Astrocyte of the spinal cord (primary cell): Measurements from ENCODE around the gene FYN.

Experiments used
- DNase-seq: peaks from one replicate; pipeline ENCODE4 v3.0.0; 2011; ENCODE audit warnings: low read depth, low spot score
- H3K4me3 ChIP-seq: 2 replicates; pipeline ENCODE4 v1.5.1; 2011; ENCODE audit warnings: low read depth, mild to moderate bottlenecking, low read length, moderate library complexity
- in situ Hi-C: cut with HindIII; loops from 2 replicates; pipeline ENCODE4 v1.10.0; 2017; ENCODE audit warnings: low sequenced_read_pairs
- TF ChIP-seq, protein P1 (sequence below): IDR thresholded peaks from 2 replicates; pipeline ENCODE4 v1.5.1; 2012; ENCODE audit warnings: low read depth, mild to moderate bottlenecking, low read length, inconsistent platforms

Gene FYN

DNA sequence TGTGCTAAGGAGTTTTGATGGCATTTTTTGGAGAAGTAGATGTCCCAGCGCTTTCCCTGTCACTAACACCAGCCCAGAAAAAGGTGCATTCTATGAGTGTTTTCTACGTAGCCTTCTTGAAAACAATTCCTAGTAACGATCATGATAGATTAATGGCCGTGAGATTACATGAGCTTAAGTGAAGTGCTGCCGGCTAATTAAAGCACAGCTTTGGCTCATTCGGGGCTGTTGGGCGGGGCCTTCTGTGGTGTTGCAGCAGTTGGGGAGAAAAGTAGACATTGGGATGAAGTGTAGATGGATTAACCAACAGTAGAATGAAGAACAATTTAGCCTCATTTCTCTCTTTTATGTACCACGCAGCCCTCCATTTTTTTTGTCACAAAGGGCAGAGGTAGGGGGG lies 246.8 kb downstream of the FYN start:
- no peak overlapping the region for H3K4me3 ChIP-seq
- TF ChIP-seq, protein P1, sequence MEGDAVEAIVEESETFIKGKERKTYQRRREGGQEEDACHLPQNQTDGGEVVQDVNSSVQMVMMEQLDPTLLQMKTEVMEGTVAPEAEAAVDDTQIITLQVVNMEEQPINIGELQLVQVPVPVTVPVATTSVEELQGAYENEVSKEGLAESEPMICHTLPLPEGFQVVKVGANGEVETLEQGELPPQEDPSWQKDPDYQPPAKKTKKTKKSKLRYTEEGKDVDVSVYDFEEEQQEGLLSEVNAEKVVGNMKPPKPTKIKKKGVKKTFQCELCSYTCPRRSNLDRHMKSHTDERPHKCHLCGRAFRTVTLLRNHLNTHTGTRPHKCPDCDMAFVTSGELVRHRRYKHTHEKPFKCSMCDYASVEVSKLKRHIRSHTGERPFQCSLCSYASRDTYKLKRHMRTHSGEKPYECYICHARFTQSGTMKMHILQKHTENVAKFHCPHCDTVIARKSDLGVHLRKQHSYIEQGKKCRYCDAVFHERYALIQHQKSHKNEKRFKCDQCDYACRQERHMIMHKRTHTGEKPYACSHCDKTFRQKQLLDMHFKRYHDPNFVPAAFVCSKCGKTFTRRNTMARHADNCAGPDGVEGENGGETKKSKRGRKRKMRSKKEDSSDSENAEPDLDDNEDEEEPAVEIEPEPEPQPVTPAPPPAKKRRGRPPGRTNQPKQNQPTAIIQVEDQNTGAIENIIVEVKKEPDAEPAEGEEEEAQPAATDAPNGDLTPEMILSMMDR, result no peak
- DNase-seq, result no peak
- in situ Hi-C loops, result no loop called here

DNA sequence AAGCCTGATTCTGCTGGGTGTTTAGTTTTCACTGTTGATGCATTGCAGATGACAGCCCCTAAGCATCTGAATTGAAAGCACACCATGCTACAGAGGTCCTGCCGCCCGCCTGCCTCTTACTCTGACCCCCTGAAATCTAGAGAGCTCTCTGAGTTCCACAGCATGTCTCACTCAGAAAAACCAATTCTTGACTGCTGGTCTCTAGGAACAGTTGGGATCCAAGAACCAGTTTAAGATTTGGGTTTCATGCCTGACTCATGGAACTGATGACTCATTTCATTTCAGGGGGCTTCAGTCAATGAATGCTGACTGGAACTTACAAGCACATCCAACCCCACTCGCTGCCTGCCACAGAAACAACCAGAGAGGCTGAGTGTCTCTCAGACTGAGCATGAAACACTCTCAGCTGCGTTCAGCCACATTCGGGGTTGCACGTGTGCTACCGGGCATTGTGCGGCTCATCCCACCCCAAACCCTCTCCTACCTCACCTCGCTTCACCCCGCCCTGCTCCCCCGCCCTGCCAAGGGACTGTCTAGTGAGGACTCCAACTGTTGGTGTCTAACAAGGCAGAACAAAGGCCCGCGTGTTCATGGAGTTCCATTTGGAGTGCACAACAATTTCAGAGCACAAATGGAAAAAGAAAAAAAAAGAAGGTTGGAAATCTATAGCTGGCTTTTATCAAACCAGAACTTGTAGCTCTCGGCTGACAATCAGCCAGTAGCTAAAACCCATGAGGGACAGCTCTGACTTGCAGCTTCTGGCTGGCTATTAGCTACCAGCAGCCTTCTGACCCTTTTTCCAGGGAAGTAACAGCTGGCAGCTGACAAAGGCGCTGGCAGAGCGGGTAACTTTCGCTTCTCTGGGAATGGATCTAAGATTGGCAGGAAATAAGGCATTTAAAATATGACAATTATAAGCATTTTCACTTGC lies 247.5 kb downstream of the FYN start:
- TF ChIP-seq, protein P1, result no peak
- H3K4me3 ChIP-seq, result no peak overlapping the region
- in situ Hi-C loops, result no loop called here
- DNase-seq, result peak; percentile 78

DNA sequence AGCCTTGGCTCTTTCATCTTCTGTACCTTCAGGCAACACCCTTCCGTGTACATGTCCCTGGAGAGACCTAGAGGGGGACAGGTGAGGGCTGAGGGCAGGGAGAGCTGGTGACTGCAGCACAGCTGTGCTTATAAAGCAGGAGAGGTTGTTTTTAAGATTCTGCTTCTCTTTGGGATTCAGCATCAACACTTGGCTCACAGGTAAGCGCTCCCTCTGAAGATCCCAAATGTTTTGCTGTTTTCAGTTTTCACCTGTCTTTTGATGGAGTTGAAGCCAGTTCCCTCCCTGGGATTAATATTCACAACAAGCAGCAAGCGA lies 248.2 kb downstream of the FYN start:
- no peak overlapping the region for H3K4me3 ChIP-seq
- DNase-seq, result no peak
- in situ Hi-C loops, result no loop called here
- TF ChIP-seq, protein P1, result no peak

DNA sequence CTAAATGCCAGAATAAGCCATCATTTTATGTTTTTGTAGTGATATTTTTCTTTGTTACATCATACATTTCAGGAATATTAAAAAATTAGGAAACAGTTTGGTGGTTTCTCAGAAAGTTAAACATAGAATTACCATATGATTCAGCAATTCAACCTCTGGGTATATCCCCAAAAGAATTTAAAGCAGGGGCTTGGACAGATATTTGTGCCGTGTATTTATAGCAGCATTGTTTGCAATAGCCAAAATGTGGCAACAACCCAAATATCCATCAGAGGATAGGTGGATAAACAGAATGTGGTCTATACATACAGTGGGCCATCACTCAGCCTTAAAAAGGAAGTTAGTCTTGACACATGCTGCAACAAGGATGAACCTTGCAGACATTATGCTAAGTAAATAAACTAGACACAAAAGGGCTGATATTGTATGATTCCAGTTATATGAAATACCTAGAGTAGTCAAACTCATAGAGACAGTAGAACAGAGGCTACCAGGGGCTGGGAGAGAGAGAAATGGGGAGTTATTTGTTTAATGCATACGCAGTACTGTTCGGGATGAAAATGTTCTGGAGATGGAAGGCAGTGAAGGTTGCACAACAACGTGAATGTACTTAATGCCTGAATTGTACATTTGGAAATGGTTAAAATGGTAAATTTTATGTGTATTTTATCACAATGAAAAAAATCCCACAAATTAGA lies 248.7 kb downstream of the FYN start:
- in situ Hi-C loops, result no loop called here
- DNase-seq, result no peak
- TF ChIP-seq, protein P1, result no peak
- H3K4me3 ChIP-seq, result no peak overlapping the region

DNA sequence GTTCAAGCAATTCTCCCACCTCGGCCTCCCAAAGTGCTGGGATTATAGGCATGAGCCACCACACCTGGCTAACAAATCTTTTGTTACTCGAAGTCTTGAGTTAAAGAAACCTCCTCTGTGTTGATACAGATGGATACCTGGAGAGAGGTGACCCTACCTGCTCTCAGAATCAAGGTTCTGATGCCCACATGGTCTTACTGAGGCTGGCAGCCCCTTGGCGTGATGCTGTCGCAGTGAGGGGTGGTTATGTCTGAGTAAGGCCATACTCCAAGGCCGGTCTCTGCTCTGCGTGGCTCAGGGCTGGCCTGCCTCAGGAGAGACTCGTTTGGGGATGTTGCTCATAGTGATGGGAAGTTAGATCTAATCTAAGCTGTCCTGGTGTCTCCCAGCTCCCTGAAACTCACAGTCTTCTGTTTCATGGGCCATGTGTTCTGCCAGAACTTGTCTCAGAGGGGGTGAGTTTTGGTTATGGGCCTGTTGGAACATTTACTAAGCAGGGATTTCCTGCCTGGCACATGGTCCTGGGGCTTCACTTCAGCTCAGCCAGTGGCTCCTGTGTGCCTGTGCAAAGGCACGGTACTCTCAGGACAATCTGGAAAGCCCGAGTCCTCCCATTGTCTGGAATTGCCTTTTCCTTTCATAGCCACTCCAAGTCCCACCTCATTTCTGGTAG lies 250.1 kb downstream of the FYN start:
- in situ Hi-C loops, result no loop called here
- no peak for DNase-seq
- TF ChIP-seq, protein P1, result no peak
- no peak overlapping the region for H3K4me3 ChIP-seq

DNA sequence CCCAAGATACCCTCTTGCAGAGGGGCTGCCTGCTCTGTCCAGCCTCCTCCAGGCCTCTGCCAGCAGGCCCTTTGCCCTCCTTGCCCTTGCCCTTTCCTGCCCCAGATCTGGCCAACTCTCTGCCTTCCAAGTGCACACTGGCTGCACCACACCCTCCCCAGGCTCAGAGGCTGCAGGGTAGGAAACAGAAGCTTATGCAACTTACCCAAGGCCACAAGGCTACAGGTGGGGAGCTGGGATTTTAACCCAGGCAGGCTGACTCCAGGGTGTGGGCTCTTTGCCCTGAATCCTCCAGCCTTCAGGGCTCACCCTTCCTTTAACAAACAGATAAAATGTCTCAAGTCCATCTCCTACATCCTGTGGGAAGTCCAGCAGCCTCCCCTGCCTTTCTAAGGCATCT lies 253.1 kb downstream of the FYN start:
- H3K4me3 ChIP-seq, result no peak overlapping the region
- TF ChIP-seq, protein P1, result no peak
- in situ Hi-C loops, result no loop called here
- no peak for DNase-seq
